Sigmoid colon (tissue), 3 donors: ENCODE results near the gene TWNK.

Experiments
- POLR2A ChIP-seq, 2 donors: fragments of 450-650 bp; IDR thresholded peaks; one replicate each; pipeline ENCODE4 v1.6.1; 2016; ENCODE audit warnings: antibody characterized with exemption in 2 of 2, mild to moderate bottlenecking in 2 of 2, moderate library complexity in 2 of 2
- TF ChIP-seq, protein P1 (sequence below), 4 experiments: fragments of 450-650 bp in 3 of 4; fragments of 200-600 bp in 1 of 4; IDR thresholded peaks; one replicate each; pipeline ENCODE4 v1.5.1; 2016 to 2019; ENCODE audit warnings: antibody characterized with exemption in 4 of 4, mild to moderate bottlenecking in 3 of 4, moderate library complexity in 2 of 4

DNA sequence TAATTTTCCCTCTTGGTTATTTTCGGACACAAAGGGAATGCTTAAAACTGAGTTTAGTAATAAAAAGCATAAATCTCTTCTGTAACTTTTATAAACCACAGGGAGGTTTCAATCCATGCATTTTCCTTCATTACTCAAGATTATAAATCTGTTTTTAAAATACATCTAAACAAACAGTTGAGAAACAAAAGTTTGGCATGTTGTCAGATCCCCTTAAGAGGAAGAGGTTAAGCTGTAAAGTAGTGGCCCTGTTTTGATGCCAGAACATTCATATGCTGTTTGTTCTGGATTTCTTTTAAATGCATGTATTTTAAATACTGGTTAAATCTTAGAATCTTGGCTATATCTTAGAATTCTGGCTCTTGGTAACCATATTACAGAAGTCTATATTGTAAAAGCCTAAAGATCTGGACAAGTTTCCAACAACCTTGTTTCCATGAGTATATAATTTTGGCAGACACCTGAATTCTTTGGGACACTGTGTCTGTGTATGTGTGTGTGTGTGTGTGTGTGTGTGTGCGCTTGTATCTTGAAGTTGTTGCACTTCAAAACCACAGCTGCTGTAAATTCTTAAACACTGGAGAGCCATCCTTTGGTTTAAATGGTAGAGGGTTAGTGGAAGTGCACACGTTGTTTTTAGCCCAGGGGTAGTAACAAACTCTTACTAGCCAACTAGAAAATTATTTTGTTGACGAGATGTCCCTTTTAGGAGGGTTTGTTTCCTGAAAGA, 24.8 kb upstream of the TWNK start:
- TF ChIP-seq, protein P1, sequence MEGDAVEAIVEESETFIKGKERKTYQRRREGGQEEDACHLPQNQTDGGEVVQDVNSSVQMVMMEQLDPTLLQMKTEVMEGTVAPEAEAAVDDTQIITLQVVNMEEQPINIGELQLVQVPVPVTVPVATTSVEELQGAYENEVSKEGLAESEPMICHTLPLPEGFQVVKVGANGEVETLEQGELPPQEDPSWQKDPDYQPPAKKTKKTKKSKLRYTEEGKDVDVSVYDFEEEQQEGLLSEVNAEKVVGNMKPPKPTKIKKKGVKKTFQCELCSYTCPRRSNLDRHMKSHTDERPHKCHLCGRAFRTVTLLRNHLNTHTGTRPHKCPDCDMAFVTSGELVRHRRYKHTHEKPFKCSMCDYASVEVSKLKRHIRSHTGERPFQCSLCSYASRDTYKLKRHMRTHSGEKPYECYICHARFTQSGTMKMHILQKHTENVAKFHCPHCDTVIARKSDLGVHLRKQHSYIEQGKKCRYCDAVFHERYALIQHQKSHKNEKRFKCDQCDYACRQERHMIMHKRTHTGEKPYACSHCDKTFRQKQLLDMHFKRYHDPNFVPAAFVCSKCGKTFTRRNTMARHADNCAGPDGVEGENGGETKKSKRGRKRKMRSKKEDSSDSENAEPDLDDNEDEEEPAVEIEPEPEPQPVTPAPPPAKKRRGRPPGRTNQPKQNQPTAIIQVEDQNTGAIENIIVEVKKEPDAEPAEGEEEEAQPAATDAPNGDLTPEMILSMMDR (IDR thresholded peaks at IDR 0.05), result no peak
- TF ChIP-seq POLR2A (IDR thresholded peaks at IDR 0.05), result no peak
